IMR-90 (cell line): Measurements from ENCODE around the gene BCAS4.

ENCODE experiments used
- BHLHE40 ChIP-seq: fragments of 150-350 bp; IDR thresholded peaks from 2 replicates; pipeline ENCODE4 v1.6.1; 2016; ENCODE audit warnings: mild to moderate bottlenecking, low read depth, low read length
- CEBPB ChIP-seq: IDR thresholded peaks from 2 replicates; pipeline ENCODE4 v1.6.1; 2012; ENCODE audit warnings: low read depth, low read length, improper control_type of control experiment
- FOS ChIP-seq: fragments of 150-350 bp; IDR thresholded peaks from 2 replicates; pipeline ENCODE4 v1.6.1; 2016; ENCODE audit warnings: low read depth, low read length
- MAFK ChIP-seq: IDR thresholded peaks from 2 replicates; pipeline ENCODE4 v1.6.1; 2012; ENCODE audit warnings: low read depth, low read length, improper control_type of control experiment
- MAZ ChIP-seq: IDR thresholded peaks from 2 replicates; pipeline ENCODE4 v1.6.1; 2012; ENCODE audit warnings: low read depth, mild to moderate bottlenecking, low read length, improper control_type of control experiment, moderate library complexity, borderline replicate concordance
- MXI1 ChIP-seq: IDR thresholded peaks from 2 replicates; pipeline ENCODE4 v1.6.1; 2012; ENCODE audit warnings: low read depth, mild to moderate bottlenecking, low read length, moderate library complexity, borderline replicate concordance
- POLR2A ChIP-seq: IDR thresholded peaks from 2 replicates; pipeline ENCODE4 v1.6.1; 2012; ENCODE audit warnings: mild to moderate bottlenecking, low read depth, low read length
- RAD21 ChIP-seq: IDR thresholded peaks from 2 replicates; pipeline ENCODE4 v1.6.1; 2012; ENCODE audit warnings: low read length, improper control_type of control experiment
- RCOR1 ChIP-seq: IDR thresholded peaks from 2 replicates; pipeline ENCODE4 v1.6.1; 2012; ENCODE audit warnings: mild to moderate bottlenecking, low read length, improper control_type of control experiment; ENCODE audit not compliant: insufficient replicate concordance
- RFX5 ChIP-seq: IDR thresholded peaks from 2 replicates; pipeline ENCODE4 v1.8.0; 2012; ENCODE audit warnings: low read depth, mild to moderate bottlenecking, low read length, moderate library complexity
- TF ChIP-seq, protein P1 (sequence below): conservative IDR thresholded peaks from 2 replicates; pipeline ENCODE4 v1.5.1; 2012; ENCODE audit warnings: mild to moderate bottlenecking, low read depth, low read length, improper control_type of control experiment
- TF ChIP-seq, protein P2 (sequence below): fragments of 150-350 bp; IDR thresholded peaks from 2 replicates; pipeline ENCODE4 v1.6.1; 2016; ENCODE audit warnings: low read depth, mild to moderate bottlenecking, low read length, moderate library complexity, borderline replicate concordance

DNA sequence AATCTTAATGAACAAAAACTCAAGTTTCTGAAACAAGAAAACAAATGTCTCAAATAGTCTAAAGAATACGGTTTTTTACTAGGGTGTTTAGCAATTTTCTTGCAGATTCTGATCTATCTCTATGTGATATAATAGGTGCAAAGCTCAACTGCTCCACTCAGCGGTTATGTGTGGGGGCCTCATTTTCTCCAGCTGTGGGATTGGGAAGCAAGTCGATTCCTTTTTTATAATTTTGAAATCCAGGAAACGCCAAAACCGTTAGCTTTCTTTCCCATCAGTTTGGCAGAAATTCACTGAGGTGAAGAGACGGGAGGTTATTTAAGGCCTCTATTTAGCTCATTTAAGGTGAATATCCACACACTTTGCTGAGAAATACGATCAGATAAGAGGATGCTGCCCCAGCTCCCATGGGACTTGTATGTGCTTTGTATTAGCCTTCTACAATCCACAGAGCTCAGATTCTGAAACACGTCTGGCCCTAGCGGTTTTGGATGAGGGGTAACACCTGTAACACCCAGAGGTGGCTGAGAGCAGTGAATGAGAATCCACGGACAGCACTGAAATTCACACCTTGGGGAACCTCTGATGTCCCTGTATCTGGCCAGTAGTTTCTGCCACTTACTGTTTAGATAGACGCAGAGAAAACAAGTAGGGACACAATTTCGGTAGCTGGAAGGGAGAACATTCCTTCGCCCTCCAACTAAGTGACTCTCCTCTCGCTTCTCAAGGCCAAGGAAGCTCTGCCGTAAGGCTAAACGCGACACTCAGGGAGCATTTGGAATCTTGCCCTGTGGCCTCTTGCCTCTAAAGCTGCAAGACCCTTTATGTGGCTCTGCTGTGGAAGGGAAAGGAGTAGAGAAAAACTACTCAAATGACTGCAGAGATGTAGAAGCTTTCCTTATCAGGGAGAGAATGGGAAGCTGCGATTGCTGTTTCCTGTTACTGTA is 6.5 kb upstream of the BCAS4 start:
- TF ChIP-seq, protein P1, sequence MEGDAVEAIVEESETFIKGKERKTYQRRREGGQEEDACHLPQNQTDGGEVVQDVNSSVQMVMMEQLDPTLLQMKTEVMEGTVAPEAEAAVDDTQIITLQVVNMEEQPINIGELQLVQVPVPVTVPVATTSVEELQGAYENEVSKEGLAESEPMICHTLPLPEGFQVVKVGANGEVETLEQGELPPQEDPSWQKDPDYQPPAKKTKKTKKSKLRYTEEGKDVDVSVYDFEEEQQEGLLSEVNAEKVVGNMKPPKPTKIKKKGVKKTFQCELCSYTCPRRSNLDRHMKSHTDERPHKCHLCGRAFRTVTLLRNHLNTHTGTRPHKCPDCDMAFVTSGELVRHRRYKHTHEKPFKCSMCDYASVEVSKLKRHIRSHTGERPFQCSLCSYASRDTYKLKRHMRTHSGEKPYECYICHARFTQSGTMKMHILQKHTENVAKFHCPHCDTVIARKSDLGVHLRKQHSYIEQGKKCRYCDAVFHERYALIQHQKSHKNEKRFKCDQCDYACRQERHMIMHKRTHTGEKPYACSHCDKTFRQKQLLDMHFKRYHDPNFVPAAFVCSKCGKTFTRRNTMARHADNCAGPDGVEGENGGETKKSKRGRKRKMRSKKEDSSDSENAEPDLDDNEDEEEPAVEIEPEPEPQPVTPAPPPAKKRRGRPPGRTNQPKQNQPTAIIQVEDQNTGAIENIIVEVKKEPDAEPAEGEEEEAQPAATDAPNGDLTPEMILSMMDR = peak; percentile 63
- TF ChIP-seq MAZ (no peak), POLR2A (no peak), CEBPB (no peak), RFX5 (no peak), RAD21 (peak; percentile 62), MAFK (no peak), BHLHE40 (no peak), MXI1 (no peak), RCOR1 (no peak), FOS (no peak)
- TF ChIP-seq, protein P2, sequence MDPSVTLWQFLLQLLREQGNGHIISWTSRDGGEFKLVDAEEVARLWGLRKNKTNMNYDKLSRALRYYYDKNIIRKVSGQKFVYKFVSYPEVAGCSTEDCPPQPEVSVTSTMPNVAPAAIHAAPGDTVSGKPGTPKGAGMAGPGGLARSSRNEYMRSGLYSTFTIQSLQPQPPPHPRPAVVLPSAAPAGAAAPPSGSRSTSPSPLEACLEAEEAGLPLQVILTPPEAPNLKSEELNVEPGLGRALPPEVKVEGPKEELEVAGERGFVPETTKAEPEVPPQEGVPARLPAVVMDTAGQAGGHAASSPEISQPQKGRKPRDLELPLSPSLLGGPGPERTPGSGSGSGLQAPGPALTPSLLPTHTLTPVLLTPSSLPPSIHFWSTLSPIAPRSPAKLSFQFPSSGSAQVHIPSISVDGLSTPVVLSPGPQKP = no peak
